Trophoblast cell (in vitro differentiated cells and primary cell): ENCODE data around the gene CFAP20DC.

Source experiments
- DNase-seq, 2 donors: peaks; one replicate each; pipeline ENCODE4 v3.0.0-alpha.2; 2016
- H2AFZ ChIP-seq: 2 replicates; pipeline ENCODE4 v1.6.1; 2013; ENCODE audit warnings: low read length, moderate library complexity, mild to moderate bottlenecking; ENCODE audit not compliant: insufficient read depth, poor library complexity
- H2AK5ac ChIP-seq: 2 replicates; pipeline ENCODE4 v1.6.1; 2013; ENCODE audit warnings: mild to moderate bottlenecking, low read length
- H2BK120ac ChIP-seq: 2 replicates; pipeline ENCODE4 v1.6.1; 2013; ENCODE audit warnings: low read length, mild to moderate bottlenecking, moderate library complexity; ENCODE audit not compliant: insufficient read depth, poor library complexity
- H2BK12ac ChIP-seq: 2 replicates; pipeline ENCODE4 v1.6.1; 2013; ENCODE audit warnings: mild to moderate bottlenecking, low read length, moderate library complexity
- H2BK5ac ChIP-seq: 2 replicates; pipeline ENCODE4 v1.6.1; 2013; ENCODE audit warnings: low read length, low read depth, moderate library complexity, mild to moderate bottlenecking; ENCODE audit not compliant: poor library complexity
- H3K14ac ChIP-seq: 2 replicates; pipeline ENCODE4 v1.6.1; 2013; ENCODE audit warnings: mild to moderate bottlenecking, low read length
- H3K18ac ChIP-seq: 2 replicates; pipeline ENCODE4 v1.6.1; 2013; ENCODE audit warnings: mild to moderate bottlenecking, low read length
- H3K23ac ChIP-seq: 2 replicates; pipeline ENCODE4 v1.6.1; 2013; ENCODE audit warnings: low read length
- H3K27ac ChIP-seq: 2 replicates; pipeline ENCODE4 v1.5.1; 2013; ENCODE audit warnings: low read depth, mild to moderate bottlenecking, inconsistent platforms, low read length, moderate library complexity
- H3K27me3 ChIP-seq: 2 replicates; pipeline ENCODE4 v1.6.1; 2013; ENCODE audit warnings: inconsistent platforms, mild to moderate bottlenecking, low read length, moderate library complexity; ENCODE audit not compliant: insufficient read depth
- H3K36me3 ChIP-seq, 2 experiments: 1 replicate in 1 of 2; 2 replicates in 1 of 2; pipeline ENCODE4 v1.6.1; 2013; ENCODE audit warnings: low read length in 2 of 2, mild to moderate bottlenecking in 2 of 2, moderate library complexity in 1 of 2; ENCODE audit not compliant: insufficient read depth in 2 of 2, control insufficient read depth in 1 of 2
- H3K4ac ChIP-seq: 2 replicates; pipeline ENCODE4 v1.6.1; 2013; ENCODE audit warnings: low read depth, mild to moderate bottlenecking, low read length, moderate library complexity
- H3K4me1 ChIP-seq, 2 experiments: 1 replicate in 1 of 2; 2 replicates in 1 of 2; pipeline ENCODE4 v1.6.1; 2013; ENCODE audit warnings: low read length in 2 of 2, mild to moderate bottlenecking in 2 of 2, moderate library complexity in 1 of 2; ENCODE audit not compliant: insufficient read depth in 2 of 2, control insufficient read depth in 1 of 2
- H3K4me2 ChIP-seq: 2 replicates; pipeline ENCODE4 v1.6.1; 2013; ENCODE audit warnings: inconsistent platforms, mild to moderate bottlenecking, low read length, moderate library complexity
- H3K4me3 ChIP-seq: 2 replicates; pipeline ENCODE4 v1.5.1; 2013; ENCODE audit warnings: mild to moderate bottlenecking, low read depth, low read length, inconsistent platforms
- H3K79me1 ChIP-seq: one replicate; pipeline ENCODE4 v1.6.1; 2013; ENCODE audit warnings: low read length
- H3K79me2 ChIP-seq: 2 replicates; pipeline ENCODE4 v1.6.1; 2013; ENCODE audit warnings: low read length, mild to moderate bottlenecking; ENCODE audit not compliant: control insufficient read depth, insufficient read depth, poor library complexity
- H3K9ac ChIP-seq: 2 replicates; pipeline ENCODE4 v1.6.1; 2013; ENCODE audit warnings: mild to moderate bottlenecking, low read length
- H3K9me3 ChIP-seq: 2 replicates; pipeline ENCODE4 v1.6.1; 2013; ENCODE audit warnings: low read depth, mild to moderate bottlenecking, control low read depth, inconsistent platforms, low read length; ENCODE audit not compliant: insufficient read depth
- H4K12ac ChIP-seq: 2 replicates; pipeline ENCODE4 v1.6.1; 2013; ENCODE audit warnings: low read depth, mild to moderate bottlenecking, low read length, moderate library complexity
- H4K8ac ChIP-seq: 2 replicates; pipeline ENCODE4 v1.6.1; 2013; ENCODE audit warnings: low read depth, mild to moderate bottlenecking, low read length, moderate library complexity
- H4K91ac ChIP-seq: one replicate; pipeline ENCODE4 v1.6.1; 2013; ENCODE audit warnings: low read depth, mild to moderate bottlenecking, low read length, moderate library complexity
- WGBS: extraction: QIAGEN DNeasy Blood & Tissue Kit; methylation state at CpG from one replicate; pipeline ENCODE4 v1.1.7; 2013; ENCODE audit warnings: missing lambda C conversion rate; ENCODE audit not compliant: insufficient read length, insufficient coverage; ENCODE audit errors: extremely low coverage; 5-methylcytosine and 5-hydroxymethylcytosine counted together

CFAP20DC gene

GRCh38 chr3:58800940-58801339 lies 248.9 kb downstream of the CFAP20DC start:
- Histone ChIP-seq H3K4ac (no peak overlapping the region), H3K9ac (no peak overlapping the region), H4K8ac (no peak overlapping the region), H3K79me2 (no peaks in the 10 kb centered on the region), H3K36me3 (no peaks in the 10 kb centered on the region), H3K27me3 (no peaks in the 10 kb centered on the region), H3K79me1 (no peaks in the 10 kb centered on the region), H2AK5ac (no peak overlapping the region), H4K91ac (no peak overlapping the region), H3K4me2 (no peak overlapping the region), H3K4me3 (no peak overlapping the region), H3K23ac (no peak overlapping the region), H4K12ac (no peak overlapping the region), H3K9me3 (no peaks in the 10 kb centered on the region), H3K14ac (no peak overlapping the region), H3K4me1 (no peaks in the 10 kb centered on the region), H2BK120ac (no peak overlapping the region), H3K18ac (no peak overlapping the region), H2BK5ac (no peak overlapping the region), H2BK12ac (no peak overlapping the region), H3K27ac (no peak overlapping the region), H2AFZ (no peak overlapping the region)
- no CpG with 5 or more reads among the region's 3 CpGs for WGBS
- no peak for DNase-seq

GRCh38 chr3:58800032-58800431 lies 249.8 kb downstream of the CFAP20DC start:
- no peak overlapping the region for H3K14ac ChIP-seq
- no peaks in the 10 kb centered on the region for H3K79me2 ChIP-seq
- no peaks in the 10 kb centered on the region for H3K4me1 ChIP-seq
- no peak overlapping the region for H3K4me2 ChIP-seq
- no peak overlapping the region for H3K23ac ChIP-seq
- WGBS, result no CpG with 5 or more reads among the region's 2 CpGs
- no peak overlapping the region for H3K4ac ChIP-seq
- no peak overlapping the region for H4K8ac ChIP-seq
- H2BK120ac ChIP-seq, result no peak overlapping the region
- no peaks in the 10 kb centered on the region for H3K27me3 ChIP-seq
- H3K9me3 ChIP-seq, result no peaks in the 10 kb centered on the region
- no peak for DNase-seq
- no peak overlapping the region for H3K27ac ChIP-seq
- no peaks in the 10 kb centered on the region for H3K36me3 ChIP-seq
- no peak overlapping the region for H4K91ac ChIP-seq
- H2BK5ac ChIP-seq, result no peak overlapping the region
- no peak overlapping the region for H3K4me3 ChIP-seq
- no peak overlapping the region for H3K18ac ChIP-seq
- H3K79me1 ChIP-seq, result no peaks in the 10 kb centered on the region
- no peak overlapping the region for H2BK12ac ChIP-seq
- H3K9ac ChIP-seq, result no peak overlapping the region
- no peak overlapping the region for H2AFZ ChIP-seq
- H2AK5ac ChIP-seq, result no peak overlapping the region
- H4K12ac ChIP-seq, result no peak overlapping the region

- H3K79me1 ChIP-seq, result no peaks in the 10 kb centered on the region
- H3K79me2 ChIP-seq, result no peaks in the 10 kb centered on the region
- H3K4me1 ChIP-seq, result no peaks in the 10 kb centered on the region
- H2AK5ac ChIP-seq, result no peak overlapping the region
- no CpG with 5 or more reads among the region's 3 CpGs for WGBS
- no peak overlapping the region for H2BK5ac ChIP-seq
- H3K36me3 ChIP-seq, result no peaks in the 10 kb centered on the region
- no peak overlapping the region for H2BK12ac ChIP-seq
- H3K14ac ChIP-seq, result no peak overlapping the region
- no peak overlapping the region for H3K23ac ChIP-seq
- no peak overlapping the region for H3K4me3 ChIP-seq
- no peak overlapping the region for H3K18ac ChIP-seq
- no peak overlapping the region for H3K4me2 ChIP-seq
- H3K9ac ChIP-seq, result no peak overlapping the region
- no peak overlapping the region for H4K12ac ChIP-seq
- H2AFZ ChIP-seq, result no peak overlapping the region
- H4K91ac ChIP-seq, result no peak overlapping the region
- no peak for DNase-seq
- H3K27me3 ChIP-seq, result no peaks in the 10 kb centered on the region
- H3K4ac ChIP-seq, result no peak overlapping the region
- H3K9me3 ChIP-seq, result no peaks in the 10 kb centered on the region
- no peak overlapping the region for H3K27ac ChIP-seq
- no peak overlapping the region for H4K8ac ChIP-seq
- H2BK120ac ChIP-seq, result no peak overlapping the region
Observed at GRCh38 chr3:58799271-58799670, 250.6 kb downstream of the CFAP20DC start.

- H4K8ac ChIP-seq, result no peak overlapping the region
- no peak overlapping the region for H2BK5ac ChIP-seq
- H3K4ac ChIP-seq, result no peak overlapping the region
- H3K9ac ChIP-seq, result no peak overlapping the region
- H3K4me1 ChIP-seq, result no peaks in the 10 kb centered on the region
- H3K18ac ChIP-seq, result no peak overlapping the region
- H3K27ac ChIP-seq, result no peak overlapping the region
- no peak overlapping the region for H3K14ac ChIP-seq
- peak; percentile 28 to 86 for DNase-seq
- no peaks in the 10 kb centered on the region for H3K79me2 ChIP-seq
- no peak overlapping the region for H4K12ac ChIP-seq
- no peaks in the 10 kb centered on the region for H3K9me3 ChIP-seq
- H2BK12ac ChIP-seq, result no peak overlapping the region
- no peak overlapping the region for H3K4me3 ChIP-seq
- no CpG with 5 or more reads among the region's 2 CpGs for WGBS
- H2BK120ac ChIP-seq, result no peak overlapping the region
- H3K4me2 ChIP-seq, result no peak overlapping the region
- no peaks in the 10 kb centered on the region for H3K27me3 ChIP-seq
- H2AFZ ChIP-seq, result no peak overlapping the region
- H3K36me3 ChIP-seq, result no peaks in the 10 kb centered on the region
- H3K23ac ChIP-seq, result no peak overlapping the region
- H2AK5ac ChIP-seq, result no peak overlapping the region
- no peaks in the 10 kb centered on the region for H3K79me1 ChIP-seq
- H4K91ac ChIP-seq, result no peak overlapping the region
Observed at GRCh38 chr3:58798312-58798711, 251.5 kb downstream of the CFAP20DC start.
